A673 (cell line): ENCODE data around the gene LKAAEAR1.

Experiments
- CTCF ChIP-seq: fragments of 300-800, 200-600 bp; sonication (generic); conservative IDR thresholded peaks from 2 replicates; pipeline ENCODE4 v1.5.1; 2017; ENCODE audit warnings: low read depth, mild to moderate bottlenecking, antibody characterized with exemption, low read length, moderate library complexity, mixed read lengths
- EZH2 ChIP-seq: fragments of 200-600 bp; sonication (generic); IDR thresholded peaks from 2 replicates; pipeline ENCODE4 v1.6.1; 2017; ENCODE audit warnings: borderline replicate concordance, low read depth, mild to moderate bottlenecking, mixed read lengths, antibody characterized with exemption, low read length; ENCODE audit not compliant: poor library complexity, severe bottlenecking

GRCh38 chr20:64062596-64063388 lies 21.4 kb downstream of the LKAAEAR1 start, which contains the start of gene TCEA2:
- TF ChIP-seq CTCF (no peak), EZH2 (no peak)
